ENCODE data around the gene FBLN5.

- TF ChIP-seq CTCF (IDR thresholded peaks at IDR 0.05) (no peak), POLR2AphosphoS5 (IDR thresholded peaks at IDR 0.05) (no peak)
Measured at GRCh38 chr14:91882776-91883175, 64.7 kb downstream of the FBLN5 start.
